ENCODE data around the gene TMC6.

- TF ChIP-seq CTCF (conservative IDR thresholded peaks at IDR 0.05) (no peak), EZH2 (IDR thresholded peaks at IDR 0.05; ENCODE audit: low read depth) (no peak)
Measured at GRCh38 chr17:78108726-78109488, 19.6 kb downstream of the TMC6 start.
